Dendritic cell treated with granulocyte-macrophage colony-stimulating factor and Interleukin-4, amounts not matched to agents 40 ng/mL and 50 ng/mL, for 4 days (primary cell): ENCODE results near the gene FIP1L1.
"Not testable (repeated sequence)": the region's sequence is repeated elsewhere in the genome, so short reads cannot be mapped to it uniquely, and the experiment has no call there.

Experiments used
- H3K27ac Mint-ChIP-seq: one replicate; pipeline ENCODE4 v1.8.0; 2022; ENCODE audit warnings: mild to moderate bottlenecking, mixed read lengths
- H3K27me3 Mint-ChIP-seq: one replicate; pipeline ENCODE4 v1.8.0; 2022; ENCODE audit warnings: mild to moderate bottlenecking, mixed read lengths
- H3K36me3 Mint-ChIP-seq: one replicate; pipeline ENCODE4 v1.8.0; 2022; ENCODE audit warnings: low read depth, mixed read lengths
- H3K4me1 Mint-ChIP-seq: one replicate; pipeline ENCODE4 v1.8.0; 2022; ENCODE audit warnings: low read depth, mixed read lengths
- H3K4me3 Mint-ChIP-seq: one replicate; pipeline ENCODE4 v1.8.0; 2022; ENCODE audit warnings: mild to moderate bottlenecking, moderate library complexity, mixed read lengths
- H3K9me3 Mint-ChIP-seq: one replicate; pipeline ENCODE4 v1.8.0; 2022; ENCODE audit warnings: mixed read lengths
- intact Hi-C: fragments of 100-400 bp; cut with micrococcal nuclease; formaldehyde crosslinking; loops from one replicate; pipeline ENCODE4 v1.15.0; 2022

The FIP1L1 gene

DNA sequence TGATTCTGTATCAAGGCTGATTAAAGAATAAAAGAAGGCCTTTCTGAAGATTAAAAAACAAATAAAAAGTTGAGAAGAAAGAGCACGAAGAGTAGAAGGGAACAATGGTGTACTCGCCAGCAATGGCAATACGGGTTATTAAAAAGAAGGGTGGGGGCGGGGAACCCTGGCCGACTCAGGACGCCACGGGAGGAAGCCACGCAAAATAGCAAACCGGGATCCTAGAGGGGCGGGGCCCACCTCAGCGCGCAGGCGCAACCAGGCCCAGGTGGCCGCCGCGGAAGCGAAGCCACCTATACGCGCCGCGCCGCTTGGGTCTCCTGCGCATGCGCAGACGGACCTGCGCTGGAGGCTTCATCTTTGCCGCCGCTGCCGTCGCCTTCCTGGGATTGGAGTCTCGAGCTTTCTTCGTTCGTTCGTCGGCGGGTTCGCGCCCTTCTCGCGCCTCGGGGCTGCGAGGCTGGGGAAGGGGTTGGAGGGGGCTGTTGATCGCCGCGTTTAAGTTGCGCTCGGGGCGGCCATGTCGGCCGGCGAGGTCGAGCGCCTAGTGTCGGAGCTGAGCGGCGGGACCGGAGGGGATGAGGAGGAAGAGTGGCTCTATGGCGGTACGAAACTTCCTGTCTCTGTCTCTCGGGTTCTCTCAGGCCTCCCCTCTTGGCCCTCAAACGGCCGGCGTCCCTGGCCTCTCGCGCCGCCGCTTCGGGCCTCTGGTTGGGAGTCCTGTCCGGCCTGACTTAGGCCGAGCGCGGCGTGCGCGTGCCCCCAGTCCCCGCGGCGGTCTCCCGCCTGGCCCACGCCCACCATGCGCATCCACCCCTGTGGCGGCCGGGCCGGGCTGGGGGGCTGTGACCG lies at the start of gene FIP1L1:
Gene FIP1L1 (plus strand): TSS at position 323 of the 852 bp plus-strand sequence. CDS start 198 bp downstream, at position 521.
- Mint-ChIP-seq H3K27ac (peak within 1 kb of the TSS; percentile 98), H3K9me3 (no peaks in the 10 kb centered on the region), H3K36me3 (peaks cover 29% of the 10 kb centered on the region), H3K4me1 (peaks cover 27% of the 10 kb centered on the region), H3K4me3 (peak within 1 kb of the TSS; percentile 99), H3K27me3 (no peaks in the 10 kb centered on the region)
- intact Hi-C loops = loop anchor here (1.0 to 5.0 kb wide), 3 partner anchors 11 to 855 kb away; partner anchors contain the start of gene SCFD2

GRCh38 chr4:53334916-53335315 lies 42.5 kb upstream of the FIP1L1 start:
- H3K27ac Mint-ChIP-seq, intact Hi-C loops, H3K9me3 Mint-ChIP-seq, H3K36me3 Mint-ChIP-seq, H3K27me3 Mint-ChIP-seq, H3K4me3 Mint-ChIP-seq, H3K4me1 Mint-ChIP-seq: not testable (repeated sequence)

GRCh38 chr4:53340145-53340544 lies 37.3 kb upstream of the FIP1L1 start:
- peaks cover 17% of the 10 kb centered on the region for H3K9me3 Mint-ChIP-seq
- intact Hi-C loops, H3K36me3 Mint-ChIP-seq, H3K4me3 Mint-ChIP-seq, H3K27me3 Mint-ChIP-seq, H3K27ac Mint-ChIP-seq, H3K4me1 Mint-ChIP-seq: not testable (repeated sequence)

GRCh38 chr4:53346392-53346791 lies 31.0 kb upstream of the FIP1L1 start:
- H3K4me1 Mint-ChIP-seq, intact Hi-C loops: not testable (repeated sequence)
- peaks cover 54% of the 10 kb centered on the region for H3K36me3 Mint-ChIP-seq

DNA sequence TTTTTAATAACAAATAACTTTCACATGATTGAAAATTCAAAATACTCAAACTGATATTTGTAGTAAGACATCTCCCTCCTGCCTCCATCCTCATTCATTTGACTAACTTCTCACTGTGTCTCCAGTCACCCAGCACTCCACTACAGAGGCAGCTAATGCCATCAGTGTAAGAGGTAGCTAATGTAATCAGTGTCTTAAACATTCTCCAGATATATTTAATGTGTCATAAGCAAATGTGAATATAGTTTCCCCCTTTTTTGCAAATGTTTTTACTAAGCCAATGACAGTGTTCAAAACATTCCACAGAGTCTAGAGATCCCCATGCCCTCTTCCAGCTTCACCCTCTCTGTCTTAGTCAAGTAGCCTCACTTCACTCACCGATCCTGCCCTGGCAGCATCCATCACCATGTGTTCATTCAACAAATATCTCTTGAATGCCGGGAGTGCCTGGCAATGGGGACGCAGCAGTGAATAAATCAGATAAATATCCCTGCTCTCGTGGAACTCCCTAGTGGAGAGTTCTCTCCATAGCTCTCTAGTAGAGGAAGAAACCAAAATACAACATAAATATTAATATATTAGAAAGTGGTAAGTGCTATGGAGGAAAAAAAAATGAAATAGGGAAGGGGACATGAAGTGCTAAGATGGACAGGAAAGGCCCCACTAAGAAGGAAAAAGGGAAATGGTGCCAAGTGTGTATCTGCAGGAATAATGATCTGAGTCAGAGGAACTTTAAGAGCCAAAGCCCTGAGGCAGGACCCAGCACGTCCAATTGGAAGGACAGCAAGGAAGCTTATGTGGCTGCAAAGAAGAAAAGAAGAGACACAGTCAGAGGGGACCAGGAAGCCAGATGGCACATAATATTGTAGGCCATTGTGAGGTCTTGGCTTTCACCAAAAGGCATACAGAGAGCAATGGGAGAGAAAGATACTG lies 30.3 kb upstream of the FIP1L1 start:
- Mint-ChIP-seq H3K27me3 (no peaks in the 10 kb centered on the region), H3K4me1 (peaks cover 6% of the 10 kb centered on the region), H3K36me3 (peaks cover 56% of the 10 kb centered on the region), H3K9me3 (peaks cover 12% of the 10 kb centered on the region), H3K4me3 (no peak overlapping the region), H3K27ac (peak overlapping the region; percentile 9)
- intact Hi-C loops = no loop called here

More at GRCh38 chr4:53346392-53346791, 31.0 kb upstream of the FIP1L1 start:
- peaks cover 17% of the 10 kb centered on the region for H3K9me3 Mint-ChIP-seq
- not testable (repeated sequence) for H3K27ac Mint-ChIP-seq, H3K27me3 Mint-ChIP-seq, H3K4me3 Mint-ChIP-seq

- no peak overlapping the region for H3K27ac Mint-ChIP-seq
- intact Hi-C loops = no loop called here
- no peaks in the 10 kb centered on the region for H3K27me3 Mint-ChIP-seq
These were observed 29.4 kb upstream of the FIP1L1 start for GRCh38 chr4:53348046-53348445.

GRCh38 chr4:53349091-53349491 lies 28.4 kb upstream of the FIP1L1 start:
- Mint-ChIP-seq H3K4me1 (peaks cover 6% of the 10 kb centered on the region), H3K27me3 (no peaks in the 10 kb centered on the region), H3K4me3 (no peak overlapping the region), H3K9me3 (peaks cover 6% of the 10 kb centered on the region), H3K27ac (no peak overlapping the region), H3K36me3 (peaks cover 76% of the 10 kb centered on the region)
- intact Hi-C loops = no loop called here

More at GRCh38 chr4:53348046-53348445, 29.4 kb upstream of the FIP1L1 start:
- H3K4me1 Mint-ChIP-seq = peaks cover 6% of the 10 kb centered on the region
- peaks cover 4% of the 10 kb centered on the region for H3K9me3 Mint-ChIP-seq
- no peak overlapping the region for H3K4me3 Mint-ChIP-seq
- H3K36me3 Mint-ChIP-seq = peaks cover 65% of the 10 kb centered on the region

DNA sequence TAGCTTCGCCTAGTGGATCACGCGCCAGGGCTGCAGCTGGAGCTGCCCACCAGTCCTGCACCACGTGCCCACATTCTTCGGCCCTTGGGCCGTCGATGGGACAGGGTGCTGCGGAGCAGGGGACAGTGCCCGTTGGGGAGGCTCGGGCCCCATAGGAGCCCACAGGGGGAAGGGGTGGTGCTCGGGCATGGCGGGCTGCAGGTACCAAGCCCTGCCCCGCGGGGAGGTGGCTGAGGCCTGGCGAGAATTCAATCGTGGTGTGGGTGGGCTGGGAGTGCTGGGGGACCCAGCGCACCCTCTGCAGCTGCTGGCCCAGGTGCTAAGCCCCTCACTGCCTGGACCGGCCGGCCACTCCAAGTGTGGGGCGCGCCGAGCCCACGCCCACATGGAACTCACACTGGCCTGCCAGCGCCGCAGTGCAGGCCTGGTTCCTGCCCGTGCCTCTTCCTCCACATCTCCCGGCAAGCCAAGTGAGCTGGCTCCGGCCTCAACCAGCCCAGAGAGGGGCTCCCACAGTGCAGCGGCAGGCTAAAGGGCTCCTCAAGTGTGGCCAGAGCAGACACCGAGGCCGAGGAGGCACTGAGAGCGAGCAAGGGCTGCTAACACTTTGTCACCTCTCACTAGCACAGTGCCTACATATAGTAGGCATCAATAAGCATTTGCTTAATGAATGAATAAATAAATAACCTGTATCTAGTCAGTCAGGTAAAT lies 23.3 kb upstream of the FIP1L1 start:
- H3K4me1 Mint-ChIP-seq = peaks cover 11% of the 10 kb centered on the region
- no peak overlapping the region for H3K4me3 Mint-ChIP-seq
- H3K9me3 Mint-ChIP-seq = peaks cover 17% of the 10 kb centered on the region
- H3K36me3 Mint-ChIP-seq = peaks cover 49% of the 10 kb centered on the region
- intact Hi-C loops = no loop called here
- H3K27me3 Mint-ChIP-seq = no peaks in the 10 kb centered on the region
- no peak overlapping the region for H3K27ac Mint-ChIP-seq

DNA sequence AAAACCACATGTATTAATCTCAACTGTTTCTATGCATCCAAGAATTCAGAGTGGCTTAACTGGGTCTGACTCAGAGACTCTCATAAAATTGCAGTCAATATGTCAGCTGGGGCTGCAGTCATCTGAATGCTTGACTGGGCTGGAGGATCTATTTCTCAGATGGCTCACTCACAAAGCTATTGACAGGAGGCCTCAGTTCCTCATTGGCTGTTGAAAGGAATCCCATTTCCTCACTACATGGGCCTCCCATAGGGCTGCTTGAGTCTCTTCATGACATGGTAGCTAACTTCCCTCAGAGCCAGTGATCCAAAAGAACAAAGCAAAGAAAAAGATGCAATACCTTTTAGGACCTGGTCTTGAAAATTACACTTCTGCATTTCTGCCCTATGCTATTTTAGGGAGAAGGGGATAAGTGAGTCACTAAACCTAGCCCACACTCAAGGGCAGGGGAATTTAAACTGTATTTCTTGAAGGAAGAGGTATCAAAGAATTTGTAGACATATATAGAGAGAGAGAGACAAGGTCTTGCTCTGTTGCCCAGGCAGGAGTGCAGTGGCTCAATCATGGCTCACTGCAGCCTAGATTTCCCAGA lies 21.4 kb upstream of the FIP1L1 start:
- peaks cover 17% of the 10 kb centered on the region for H3K9me3 Mint-ChIP-seq
- no peaks in the 10 kb centered on the region for H3K27me3 Mint-ChIP-seq
- peaks cover 35% of the 10 kb centered on the region for H3K36me3 Mint-ChIP-seq
- H3K27ac Mint-ChIP-seq = no peak overlapping the region
- H3K4me1 Mint-ChIP-seq = peaks cover 15% of the 10 kb centered on the region
- no peak overlapping the region for H3K4me3 Mint-ChIP-seq
- intact Hi-C loops = no loop called here

- no peak overlapping the region for H3K4me3 Mint-ChIP-seq
- no peak overlapping the region for H3K27ac Mint-ChIP-seq
- intact Hi-C loops = loop anchor here (10.0 kb wide), 1 partner anchor 1517 kb away; the partner anchor contains the start of gene DCUN1D4
These were observed 16.0 kb upstream of the FIP1L1 start for GRCh38 chr4:53361451-53361850.

GRCh38 chr4:53362093-53362492 lies 15.3 kb upstream of the FIP1L1 start:
- H3K4me1 Mint-ChIP-seq = peaks cover 40% of the 10 kb centered on the region
- H3K9me3 Mint-ChIP-seq = no peaks in the 10 kb centered on the region
- intact Hi-C loops = loop anchor here (10.0 kb wide), 1 partner anchor 1517 kb away; the partner anchor contains the start of gene DCUN1D4
- H3K4me3 Mint-ChIP-seq = no peak overlapping the region
- H3K27ac Mint-ChIP-seq = no peak overlapping the region
- H3K27me3 Mint-ChIP-seq = no peaks in the 10 kb centered on the region
- peaks cover 12% of the 10 kb centered on the region for H3K36me3 Mint-ChIP-seq

More at GRCh38 chr4:53361451-53361850, 16.0 kb upstream of the FIP1L1 start:
- Mint-ChIP-seq H3K9me3 (no peaks in the 10 kb centered on the region), H3K4me1 (peaks cover 36% of the 10 kb centered on the region), H3K36me3 (peaks cover 12% of the 10 kb centered on the region), H3K27me3 (no peaks in the 10 kb centered on the region)

DNA sequence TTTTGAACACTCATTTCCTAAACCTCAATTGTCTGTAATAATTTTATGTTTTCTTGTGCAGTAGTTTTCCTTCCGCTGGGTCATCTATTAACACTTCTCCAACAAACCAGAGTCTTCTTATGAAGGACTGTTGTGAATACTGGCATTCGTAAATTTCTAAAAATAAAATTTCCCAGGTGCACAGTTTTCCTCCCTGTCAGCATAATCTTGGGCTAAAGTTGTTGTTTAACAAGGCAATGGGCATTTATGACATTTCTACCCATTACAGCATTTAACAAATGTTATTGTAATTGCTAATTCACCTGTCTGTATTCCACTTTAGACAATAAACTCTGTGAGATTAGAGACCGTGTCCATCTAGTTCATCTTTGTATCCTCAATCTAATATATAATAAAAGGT lies 12.8 kb upstream of the FIP1L1 start:
- Mint-ChIP-seq H3K27me3 (peaks cover 9% of the 10 kb centered on the region), H3K4me3 (no peak overlapping the region), H3K9me3 (no peaks in the 10 kb centered on the region), H3K27ac (no peak overlapping the region), H3K4me1 (peaks cover 40% of the 10 kb centered on the region), H3K36me3 (peaks cover 12% of the 10 kb centered on the region)
- intact Hi-C loops = loop anchor here (10.0 kb wide), 1 partner anchor 1520 kb away; the partner anchor contains the start of gene DCUN1D4

DNA sequence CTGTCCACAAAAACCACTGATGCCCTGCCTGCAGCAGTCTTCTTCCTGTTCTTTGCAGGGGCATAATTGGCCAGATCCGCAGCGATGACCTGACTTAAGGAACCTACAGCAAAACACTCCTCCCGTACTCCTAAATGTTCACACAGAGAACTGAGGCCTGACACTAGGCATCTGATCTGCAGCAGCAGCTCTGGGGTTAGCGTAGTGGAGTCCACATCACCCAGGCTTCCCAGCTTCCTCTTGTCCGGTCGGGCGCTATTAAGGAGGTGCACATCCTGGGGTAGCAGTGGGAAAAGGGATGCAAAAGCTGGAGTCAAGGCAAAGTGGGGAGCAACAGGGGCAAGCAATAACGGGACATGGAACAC lies 12.3 kb upstream of the FIP1L1 start:
- Mint-ChIP-seq H3K4me1 (peaks cover 40% of the 10 kb centered on the region), H3K36me3 (peaks cover 12% of the 10 kb centered on the region), H3K4me3 (peak overlapping the region; percentile 92), H3K27me3 (peaks cover 14% of the 10 kb centered on the region), H3K9me3 (no peaks in the 10 kb centered on the region), H3K27ac (peak overlapping the region; percentile 90)
- intact Hi-C loops = loop anchor here (10.0 kb wide), 1 partner anchor 1520 kb away; the partner anchor contains the start of gene DCUN1D4
